HepG2 (cell line): Measurements from ENCODE around the gene TRIM7. TPM values are rescaled to one million over a fixed set of nuclear protein-coding genes. Genes with fewer than 3 reads are reported as not detected.

ENCODE experiments used
- BRCA1 ChIP-seq: sonication (generic); formaldehyde crosslinking; IDR thresholded peaks from 2 replicates; pipeline ENCODE4 v1.4.0; 2020; ENCODE audit warnings: missing genetic modification reagents
- CBFB ChIP-seq: sonication (generic); formaldehyde crosslinking; IDR thresholded peaks from 2 replicates; pipeline ENCODE4 v1.4.0; 2020; ENCODE audit warnings: missing genetic modification reagents
- DMTF1 ChIP-seq: sonication (generic); formaldehyde crosslinking; IDR thresholded peaks from 2 replicates; pipeline ENCODE4 v1.4.0; 2020; ENCODE audit warnings: mild to moderate bottlenecking, missing genetic modification reagents
- EP300 ChIP-seq, 3 experiments: sonication (generic) in 1 of 3; formaldehyde crosslinking in 1 of 3; IDR thresholded peaks; 2 replicates each; pipeline versions ENCODE4 v1.5.1 to v1.6.1; 2011 to 2020; ENCODE audit warnings: low read depth in 2 of 3, low read length in 2 of 3, borderline replicate concordance in 1 of 3, improper control_type of control experiment in 1 of 3, mild to moderate bottlenecking in 1 of 3, missing genetic modification reagents in 1 of 3, moderate library complexity in 1 of 3
- GABPB1 ChIP-seq: IDR thresholded peaks from 2 replicates; pipeline ENCODE4 v1.6.1; 2016; ENCODE audit warnings: mild to moderate bottlenecking, missing genetic modification reagents, moderate library complexity, missing compliant biosample characterization
- GMEB1 ChIP-seq: sonication (generic); formaldehyde crosslinking; IDR thresholded peaks from 2 replicates; pipeline ENCODE4 v1.5.1; 2020; ENCODE audit warnings: missing genetic modification reagents, mild to moderate bottlenecking, borderline replicate concordance
- KAT8 ChIP-seq: IDR thresholded peaks from 2 replicates; pipeline ENCODE4 v1.6.1; 2016; ENCODE audit warnings: missing genetic modification reagents, missing compliant biosample characterization
- MAFF ChIP-seq: IDR thresholded peaks from 2 replicates; pipeline ENCODE4 v1.6.1; 2011; ENCODE audit warnings: low read depth, low read length, improper control_type of control experiment
- MAFK ChIP-seq, 2 experiments: IDR thresholded peaks in 1 of 2; conservative IDR thresholded peaks in 1 of 2; 2 replicates each; pipeline ENCODE4 v1.6.1; 2011; ENCODE audit warnings: improper control_type of control experiment in 2 of 2, low read length in 2 of 2
- MTA1 ChIP-seq: sonication (generic); formaldehyde crosslinking; IDR thresholded peaks from 2 replicates; pipeline ENCODE4 v1.4.0; 2020; ENCODE audit warnings: missing genetic modification reagents, mild to moderate bottlenecking, borderline replicate concordance
- NFKB2 ChIP-seq: sonication (generic); formaldehyde crosslinking; IDR thresholded peaks from 2 replicates; pipeline ENCODE4 v1.4.0; 2020; ENCODE audit warnings: missing genetic modification reagents, borderline replicate concordance
- PITX1 ChIP-seq: sonication (generic); formaldehyde crosslinking; IDR thresholded peaks from 2 replicates; pipeline ENCODE4 v1.5.1; 2020; ENCODE audit warnings: mild to moderate bottlenecking, missing genetic modification reagents
- SAP130 ChIP-seq: IDR thresholded peaks from 2 replicates; pipeline ENCODE4 v1.6.1; 2016; ENCODE audit warnings: low read depth
- TGIF2 ChIP-seq: IDR thresholded peaks from 2 replicates; pipeline ENCODE4 v1.6.1; 2016; ENCODE audit warnings: control low read depth, missing compliant biosample characterization
- THRA ChIP-seq: sonication (generic); formaldehyde crosslinking; IDR thresholded peaks from 2 replicates; pipeline ENCODE4 v1.4.0; 2020; ENCODE audit warnings: missing genetic modification reagents, borderline replicate concordance
- ZFX ChIP-seq: sonication (generic); formaldehyde crosslinking; IDR thresholded peaks from 2 replicates; pipeline ENCODE4 v1.4.0; 2020; ENCODE audit warnings: mild to moderate bottlenecking, low read depth, missing genetic modification reagents, moderate library complexity
- ZNF225 ChIP-seq: sonication (generic); formaldehyde crosslinking; IDR thresholded peaks from 2 replicates; pipeline ENCODE4 v1.4.0; 2020; ENCODE audit warnings: mild to moderate bottlenecking, missing genetic modification reagents
- ZNF230 ChIP-seq: sonication (generic); formaldehyde crosslinking; IDR thresholded peaks from 2 replicates; pipeline ENCODE4 v1.4.0; 2020; ENCODE audit warnings: mild to moderate bottlenecking, missing genetic modification reagents
- ZNF256 ChIP-seq: sonication (generic); formaldehyde crosslinking; conservative IDR thresholded peaks from 2 replicates; pipeline ENCODE4 v1.4.0; 2020; ENCODE audit warnings: missing genetic modification reagents
- ZNF343 ChIP-seq: sonication (generic); formaldehyde crosslinking; IDR thresholded peaks from 2 replicates; pipeline ENCODE4 v1.4.0; 2020; ENCODE audit warnings: mild to moderate bottlenecking, missing genetic modification reagents
- ZNF556 ChIP-seq: sonication (generic); formaldehyde crosslinking; IDR thresholded peaks from 2 replicates; pipeline ENCODE4 v1.4.0; 2020; ENCODE audit warnings: mild to moderate bottlenecking, missing genetic modification reagents, borderline replicate concordance
- ZNF792 ChIP-seq: IDR thresholded peaks from 2 replicates; pipeline ENCODE4 v1.6.1; 2016
- polyA plus RNA-seq, 8 experiments: library from polyadenylated mRNA; depleted of rRNA in 3 of 8; stranded (reverse) in 7 of 8; unstranded in 1 of 8; fragments of >200 nt; fragmentation: Illumina TruSeq in 4 of 8; extraction: Trizol in 4 of 8; gene quantifications; 2 replicates each; pipeline versions ENCODE4 v1.2.1 to v1.2.3, GENCODE V29; 2011 to 2016; ENCODE audit warnings: low read depth in 4 of 8, missing spikeins in 1 of 8, mixed read lengths in 1 of 8; ENCODE audit not compliant: insufficient read depth in 1 of 8
- total RNA-seq, 5 experiments: library from RNA; depleted of rRNA; stranded (reverse); fragments of >200 nt; fragmentation: Illumina TruSeq; extraction: Trizol; gene quantifications; 2 replicates each; pipeline ENCODE4 v1.2.3, GENCODE V29; 2016; ENCODE audit warnings: low read depth in 1 of 5

Gene TRIM7
- total and polyA plus RNA-seq, 2 of the 13 experiments (the other 11 are each of a cell fraction or from before 2014, with no cell fraction given), result 0.13 TPM; not detected in 1

GRCh38 chr5:181205761-181206649 lies 1.0 kb upstream of the TRIM7 start (continued):
- TF ChIP-seq ZNF343 (CRISPR knock-in tag) (peak; percentile 51; the same call in 1 of the 2 replicates), TGIF2 (CRISPR knock-in tag) (no peak), ZNF230 (peak; percentile 38; the same call in 1 of the 2 replicates), ZNF225 (CRISPR knock-in tag) (peak; percentile 76; the same call in 1 of the 2 replicates), SAP130 (CRISPR knock-in tag) (0 out of 2 replicates have a peak, but pooled peaks have one; percentile 7), ZFX (CRISPR knock-in tag) (peak; percentile 35; the same call in 1 of the 2 replicates), GABPB1 (no peak), MAFK (conservative IDR thresholded peaks at IDR 0.05 in 1 of 2, IDR thresholded peaks at IDR 0.05 in 1 of 2; ENCODE audit: low read length in 2 of 2) (no peak), MTA1 (CRISPR knock-in tag) (peak; percentile 37; the same call in 1 of the 2 replicates), ZNF256 (no peak), MAFF (no peak), PITX1 (CRISPR knock-in tag) (no peak), ZNF556 (CRISPR knock-in tag) (0 out of 2 replicates have a peak, but pooled peaks have one; percentile 8), GMEB1 (no peak), NFKB2 (no peak), THRA (CRISPR knock-in tag) (peak; percentile 22; the same call in 1 of the 2 replicates), ZNF792 (CRISPR knock-in tag) (no peak), DMTF1 (CRISPR knock-in tag) (0 out of 2 replicates have a peak, but pooled peaks have one; percentile 37), BRCA1 (peak; percentile 14; the same call in 1 of the 2 replicates), KAT8 (no peak), CBFB (no peak), EP300 (IDR thresholded peaks at IDR 0.05; ENCODE audit: low read depth in 2 of 2, low read length in 2 of 2) (no peak), EP300 (CRISPR knock-in tag; IDR thresholded peaks at IDR 0.05; ENCODE audit: borderline replicate concordance) (no peak)
- TF ChIP-seq, all 625 proteins: peak for 17
